CD4-positive, alpha-beta T cell (primary cell): ENCODE measurements around the gene TMA16. TPM values are rescaled to one million over a fixed set of nuclear protein-coding genes. Genes with fewer than 3 reads are reported as not detected.

Source experiments
- ATAC-seq: fragments of 200-7000 bp; cut with Tn5 transposase; one replicate; pipeline ENCODE4 v1.10.0; 2022; ENCODE audit warnings: mild to moderate bottlenecking; ENCODE audit not compliant: poor library complexity
- CTCF ChIA-PET: fragments of 350-600 bp; sonication (Branson Sonifier 250); formaldehyde crosslinking; loops from one replicate; lab custom pipeline; 2021; ENCODE audit warnings: antibody characterized with exemption, inconsistent platforms; lab: Charles Lee
- POLR2A ChIA-PET: fragments of 350-600 bp; sonication (Branson Sonifier 250); formaldehyde crosslinking; loops from one replicate; lab custom pipeline; 2021; ENCODE audit warnings: antibody characterized with exemption, inconsistent platforms; lab: Charles Lee
- DNase-seq, 14 experiments: peaks; one replicate each; pipeline ENCODE4 v3.0.0-alpha.2; 2013 to 2020; ENCODE audit warnings: mixed read lengths in 2 of 14
- H3K27ac ChIP-seq, 2 donors: one replicate each; pipeline versions ENCODE4 v1.5.1 to v1.7.0; 2013; ENCODE audit warnings: low read length in 2 of 2, low read depth in 1 of 2, mild to moderate bottlenecking in 1 of 2
- H3K27me3 ChIP-seq, 2 experiments: 1 replicate in 1 of 2; 2 replicates in 1 of 2; pipeline versions ENCODE4 v1.6.1 to v1.7.0; 2013; ENCODE audit warnings: low read length in 2 of 2, control low read depth in 1 of 2, mild to moderate bottlenecking in 1 of 2, moderate library complexity in 1 of 2; ENCODE audit not compliant: insufficient read depth in 2 of 2, control insufficient read depth in 1 of 2
- H3K36me3 ChIP-seq: one replicate; pipeline ENCODE4 v1.6.1; 2013; ENCODE audit warnings: low read length, control low read depth; ENCODE audit not compliant: insufficient read depth
- H3K4me1 ChIP-seq: one replicate; pipeline ENCODE4 v1.6.1; 2013; ENCODE audit warnings: low read length, control low read depth; ENCODE audit not compliant: insufficient read depth
- H3K4me3 ChIP-seq: one replicate; pipeline ENCODE4 v1.5.1; 2013; ENCODE audit warnings: mild to moderate bottlenecking, low read length, moderate library complexity
- H3K9me3 ChIP-seq, 2 experiments: 1 replicate in 1 of 2; 2 replicates in 1 of 2; pipeline versions ENCODE4 v1.6.1 to v1.7.0; 2013; ENCODE audit warnings: low read length in 2 of 2, mild to moderate bottlenecking in 2 of 2, control low read depth in 1 of 2, moderate library complexity in 1 of 2; ENCODE audit not compliant: control insufficient read depth in 1 of 2, insufficient read depth in 1 of 2
- H3K27ac Mint-ChIP-seq: one replicate; pipeline ENCODE4 v1.8.0; 2020; ENCODE audit warnings: mixed read lengths
- H3K27me3 Mint-ChIP-seq: one replicate; pipeline ENCODE4 v1.8.0; 2021; ENCODE audit warnings: mixed read lengths
- H3K36me3 Mint-ChIP-seq: one replicate; pipeline ENCODE4 v1.8.0; 2021; ENCODE audit warnings: low read depth, mixed read lengths
- H3K4me1 Mint-ChIP-seq: one replicate; pipeline ENCODE4 v1.8.0; 2021; ENCODE audit warnings: low read depth, mixed read lengths
- H3K4me3 Mint-ChIP-seq: one replicate; pipeline ENCODE4 v1.8.0; 2020; ENCODE audit warnings: mild to moderate bottlenecking, mixed read lengths
- H3K9me3 Mint-ChIP-seq: one replicate; pipeline ENCODE4 v1.8.0; 2020; ENCODE audit warnings: mixed read lengths
- CTCF ChIP-seq: fragments of 200-600 bp; IDR thresholded peaks from one replicate; pipeline ENCODE4 v1.8.0; 2022; ENCODE audit warnings: antibody characterized with exemption, mild to moderate bottlenecking
- intact Hi-C, 2 experiments: fragments of 100-400 bp; cut with DNase I in 1 of 2; cut with micrococcal nuclease in 1 of 2; formaldehyde crosslinking; loops; one replicate each; pipeline versions ENCODE4 v1.15.1 to v1.9.0; 2023 to 2025; cut with DNase I, micrococcal nuclease
- total RNA-seq, 174 experiments: library from RNA in 2 of 174; stranded (reverse) in 2 of 174; gene quantifications; one replicate each; pipeline ENCODE4 v1.2.3 and lab custom pipeline; 2021 to 2026

The TMA16 gene
- total RNA-seq, 2 experiments from 2014 or later: 6.2 to 6.3 TPM

GRCh38 chr4:163470391-163470790 is 24.1 kb upstream of the TMA16 start:
- POLR2A ChIA-PET: no interaction called here
- no peak for ATAC-seq
- intact Hi-C loops: no loop called here
- Histone ChIP-seq H3K9me3 (peaks cover 0 to 4% of the 10 kb centered on the region in 2 experiments), H3K4me3 (no peak overlapping the region), H3K27me3 (no peaks in the 10 kb centered on the region), H3K4me1 (no peaks in the 10 kb centered on the region), H3K36me3 (no peaks in the 10 kb centered on the region), H3K27ac (no peak overlapping the region)
- CTCF ChIA-PET: no interaction called here
- DNase-seq: no peak
- H3K4me1 Mint-ChIP-seq: no peaks in the 10 kb centered on the region
- peaks cover 19% of the 10 kb centered on the region for H3K27me3 Mint-ChIP-seq
- no peak for TF ChIP-seq CTCF
- no peak overlapping the region for H3K4me3 Mint-ChIP-seq
- H3K9me3 Mint-ChIP-seq: no peaks in the 10 kb centered on the region
- H3K36me3 Mint-ChIP-seq: no peaks in the 10 kb centered on the region
- no peak overlapping the region for H3K27ac Mint-ChIP-seq

- ChIA-PET POLR2A (no interaction called here), CTCF (no interaction called here)
- Histone ChIP-seq H3K4me1 (no peaks in the 10 kb centered on the region), H3K36me3 (no peaks in the 10 kb centered on the region), H3K27ac (no peak overlapping the region), H3K4me3 (no peak overlapping the region), H3K27me3 (no peaks in the 10 kb centered on the region), H3K9me3 (peaks cover 0 to 4% of the 10 kb centered on the region in 2 experiments)
- Mint-ChIP-seq H3K27ac (no peak overlapping the region), H3K27me3 (peaks cover 16% of the 10 kb centered on the region), H3K9me3 (no peaks in the 10 kb centered on the region), H3K4me1 (no peaks in the 10 kb centered on the region), H3K36me3 (no peaks in the 10 kb centered on the region), H3K4me3 (no peak overlapping the region)
- ATAC-seq (no peak), DNase-seq (no peak)
- TF ChIP-seq CTCF: no peak
- intact Hi-C loops: no loop called here
Measured at GRCh38 chr4:163473130-163473529, 21.4 kb upstream of the TMA16 start.

GRCh38 chr4:163473576-163473975 is 20.9 kb upstream of the TMA16 start, which contains the start of gene TKTL2:
Gene TKTL2, minus strand, starts transcription at chr4:163473754. Its CDS starts 20 bp downstream, at chr4:163473734.
- Histone ChIP-seq H3K4me3 (no peak within 1 kb of the TSS), H3K9me3 (peaks cover 0 to 4% of the 10 kb centered on the region in 2 experiments), H3K36me3 (no peaks in the 10 kb centered on the region), H3K4me1 (no peaks in the 10 kb centered on the region), H3K27ac (no peak within 1 kb of the TSS), H3K27me3 (no peaks in the 10 kb centered on the region)
- DNase-seq: no peak
- CTCF ChIA-PET: no interaction called here
- H3K4me3 Mint-ChIP-seq: no peak within 1 kb of the TSS
- H3K27me3 Mint-ChIP-seq: peaks cover 14% of the 10 kb centered on the region
- intact Hi-C loops: no loop called here
- no peaks in the 10 kb centered on the region for H3K36me3 Mint-ChIP-seq
- no peak for TF ChIP-seq CTCF
- POLR2A ChIA-PET: no interaction called here
- H3K4me1 Mint-ChIP-seq: no peaks in the 10 kb centered on the region
- ATAC-seq: no peak
- H3K9me3 Mint-ChIP-seq: no peaks in the 10 kb centered on the region
- no peak within 1 kb of the TSS for H3K27ac Mint-ChIP-seq
